WTC11 (cell line): ENCODE measurements around the gene BGN. TPM values are rescaled to one million over a fixed set of nuclear protein-coding genes. Genes with fewer than 3 reads are reported as not detected.

Experiments
- ATAC-seq: fragments of 200-7000 bp; cut with Tn5 transposase; 2 replicates; pipeline ENCODE4 v1.10.0; 2021; ENCODE audit warnings: mild to moderate bottlenecking, moderate library complexity
- CTCF ChIA-PET: fragments of 300-600 bp; sonication (Branson Sonifier 250); formaldehyde crosslinking; loops from one replicate; lab custom pipeline; 2021; ENCODE audit warnings: antibody characterized with exemption; lab: Charles Lee
- POLR2A ChIA-PET: fragments of 350-600 bp; sonication (Branson Sonifier 250); formaldehyde crosslinking; loops from one replicate; lab custom pipeline; 2021; ENCODE audit warnings: antibody characterized with exemption; lab: Charles Lee
- DNase-seq: peaks from one replicate; pipeline ENCODE4 v3.0.0; 2021; ENCODE audit warnings: low spot score
- H3K27ac Mint-ChIP-seq: 2 replicates; pipeline ENCODE4 v1.8.0; 2021; ENCODE audit warnings: mixed read lengths
- H3K27me3 Mint-ChIP-seq: 2 replicates; pipeline ENCODE4 v1.8.0; 2021; ENCODE audit warnings: low read depth, mild to moderate bottlenecking, moderate library complexity, mixed read lengths
- H3K36me3 Mint-ChIP-seq: 2 replicates; pipeline ENCODE4 v1.8.0; 2021; ENCODE audit warnings: mixed read lengths
- H3K4me1 Mint-ChIP-seq: 2 replicates; pipeline ENCODE4 v1.8.0; 2022; ENCODE audit warnings: mixed read lengths
- H3K4me3 Mint-ChIP-seq: 2 replicates; pipeline ENCODE4 v1.8.0; 2021; ENCODE audit warnings: mild to moderate bottlenecking, moderate library complexity, mixed read lengths
- H3K9me3 Mint-ChIP-seq: 2 replicates; pipeline ENCODE4 v1.8.0; 2021; ENCODE audit warnings: mixed read lengths
- CREM ChIP-seq: sonication (generic); formaldehyde crosslinking; IDR thresholded peaks from 2 replicates; pipeline ENCODE4 v1.8.1; 2022; ENCODE audit warnings: mild to moderate bottlenecking, missing genetic modification reagents, moderate library complexity
- ELF4 ChIP-seq: sonication (generic); formaldehyde crosslinking; IDR thresholded peaks from 2 replicates; pipeline ENCODE4 v1.8.1; 2022; ENCODE audit warnings: low read depth, mild to moderate bottlenecking, moderate library complexity, missing genetic modification reagents
- EMX1 ChIP-seq: fragments of 250-450 bp; sonication (Bioruptor Pico); IDR thresholded peaks from 2 replicates; pipeline ENCODE4 v1.8.0; 2021; ENCODE audit warnings: mild to moderate bottlenecking
- GRHL2 ChIP-seq: fragments of 250-450 bp; sonication (Bioruptor Pico); IDR thresholded peaks from 2 replicates; pipeline ENCODE4 v1.8.0; 2022; ENCODE audit warnings: mild to moderate bottlenecking, moderate library complexity; ENCODE audit not compliant: insufficient replicate concordance, severe bottlenecking
- MLX ChIP-seq: sonication (generic); formaldehyde crosslinking; IDR thresholded peaks from 2 replicates; pipeline ENCODE4 v1.8.1; 2023; ENCODE audit warnings: mild to moderate bottlenecking, missing genetic modification reagents, moderate library complexity
- MXD4 ChIP-seq: fragments of 250-450 bp; sonication (Bioruptor Pico); IDR thresholded peaks from 2 replicates; pipeline ENCODE4 v1.8.0; 2021; ENCODE audit warnings: mild to moderate bottlenecking, moderate library complexity, borderline replicate concordance
- MYBL2 ChIP-seq: sonication (generic); formaldehyde crosslinking; IDR thresholded peaks from 2 replicates; pipeline ENCODE4 v1.8.1; 2023; ENCODE audit warnings: mild to moderate bottlenecking, moderate library complexity, missing genetic modification reagents
- SMAD3 ChIP-seq: sonication (generic); formaldehyde crosslinking; IDR thresholded peaks from 2 replicates; pipeline ENCODE4 v1.8.0; 2022; ENCODE audit warnings: missing genetic modification reagents, mild to moderate bottlenecking, borderline replicate concordance
- TEAD1 ChIP-seq: sonication (generic); formaldehyde crosslinking; IDR thresholded peaks from 2 replicates; pipeline ENCODE4 v1.8.0; 2022; ENCODE audit warnings: mild to moderate bottlenecking, missing genetic modification reagents
- TP53 ChIP-seq: sonication (generic); formaldehyde crosslinking; IDR thresholded peaks from 2 replicates; pipeline ENCODE4 v1.8.1; 2023; ENCODE audit warnings: mild to moderate bottlenecking, missing genetic modification reagents
- ZMAT4 ChIP-seq: fragments of 250-450 bp; sonication (Bioruptor Pico); IDR thresholded peaks from 2 replicates; pipeline ENCODE4 v1.9.0; 2021; ENCODE audit warnings: mild to moderate bottlenecking
- ZNF317 ChIP-seq: sonication (generic); formaldehyde crosslinking; IDR thresholded peaks from 2 replicates; pipeline ENCODE4 v1.8.1; 2023; ENCODE audit warnings: low read depth, mild to moderate bottlenecking, moderate library complexity, missing genetic modification reagents, borderline replicate concordance
- ZNF396 ChIP-seq: fragments of 250-450 bp; sonication (Bioruptor Pico); IDR thresholded peaks from 2 replicates; pipeline ENCODE4 v1.8.0; 2021; ENCODE audit warnings: mild to moderate bottlenecking, moderate library complexity, borderline replicate concordance
- ZNF416 ChIP-seq: fragments of 250-450 bp; sonication (Bioruptor Pico); IDR thresholded peaks from 2 replicates; pipeline ENCODE4 v1.9.0; 2021; ENCODE audit warnings: mild to moderate bottlenecking, inconsistent platforms
- ZNF671 ChIP-seq: fragments of 250-450 bp; sonication (Bioruptor Pico); IDR thresholded peaks from 2 replicates; pipeline ENCODE4 v1.8.0; 2021; ENCODE audit warnings: mild to moderate bottlenecking
- total RNA-seq: library from RNA; stranded (reverse); gene quantifications from 3 replicates; pipeline ENCODE4 v1.2.3, GENCODE V29; 2021
- TF ChIP-seq, protein P1 (sequence below): sonication (generic); formaldehyde crosslinking; conservative IDR thresholded peaks from 2 replicates; pipeline ENCODE4 v1.8.1; 2023; ENCODE audit warnings: mild to moderate bottlenecking, low read depth, missing genetic modification reagents, moderate library complexity
- TF ChIP-seq, protein P2 (sequence below): sonication (generic); formaldehyde crosslinking; IDR thresholded peaks from 2 replicates; pipeline ENCODE4 v1.8.1; 2023; ENCODE audit warnings: mild to moderate bottlenecking, missing genetic modification reagents
- TF ChIP-seq, protein P3 (sequence below): fragments of 250-450 bp; sonication (Bioruptor Pico); IDR thresholded peaks from 2 replicates; pipeline ENCODE4 v1.8.0; 2021; ENCODE audit warnings: mild to moderate bottlenecking
- TF ChIP-seq, protein P4 (sequence below): fragments of 250-450 bp; sonication (Bioruptor Pico); IDR thresholded peaks from 2 replicates; pipeline ENCODE4 v1.9.0; 2021; ENCODE audit warnings: mild to moderate bottlenecking, borderline replicate concordance
- TF ChIP-seq, protein P5 (sequence below): sonication (generic); formaldehyde crosslinking; IDR thresholded peaks from 2 replicates; pipeline ENCODE4 v1.8.0; 2023; ENCODE audit warnings: missing genetic modification reagents, mild to moderate bottlenecking, borderline replicate concordance

The BGN gene
- total RNA-seq, 1 experiment from 2014 or later, result 1.8 TPM

- H3K4me1 Mint-ChIP-seq, result no peaks in the 10 kb centered on the region
- CTCF ChIA-PET, result interaction anchor here (0.7 to 1.8 kb wide), 2 partner anchors 13 to 19 kb away, joined by 4 to 9 read pairs; no protein-coding TSS in a partner anchor
- no peaks in the 10 kb centered on the region for H3K9me3 Mint-ChIP-seq
- no peak overlapping the region for H3K4me3 Mint-ChIP-seq
- DNase-seq, result no peak
- no peak for ATAC-seq
- POLR2A ChIA-PET, result no interaction called here
- no peak for TF ChIP-seq MLX
- TF ChIP-seq, protein P1, sequence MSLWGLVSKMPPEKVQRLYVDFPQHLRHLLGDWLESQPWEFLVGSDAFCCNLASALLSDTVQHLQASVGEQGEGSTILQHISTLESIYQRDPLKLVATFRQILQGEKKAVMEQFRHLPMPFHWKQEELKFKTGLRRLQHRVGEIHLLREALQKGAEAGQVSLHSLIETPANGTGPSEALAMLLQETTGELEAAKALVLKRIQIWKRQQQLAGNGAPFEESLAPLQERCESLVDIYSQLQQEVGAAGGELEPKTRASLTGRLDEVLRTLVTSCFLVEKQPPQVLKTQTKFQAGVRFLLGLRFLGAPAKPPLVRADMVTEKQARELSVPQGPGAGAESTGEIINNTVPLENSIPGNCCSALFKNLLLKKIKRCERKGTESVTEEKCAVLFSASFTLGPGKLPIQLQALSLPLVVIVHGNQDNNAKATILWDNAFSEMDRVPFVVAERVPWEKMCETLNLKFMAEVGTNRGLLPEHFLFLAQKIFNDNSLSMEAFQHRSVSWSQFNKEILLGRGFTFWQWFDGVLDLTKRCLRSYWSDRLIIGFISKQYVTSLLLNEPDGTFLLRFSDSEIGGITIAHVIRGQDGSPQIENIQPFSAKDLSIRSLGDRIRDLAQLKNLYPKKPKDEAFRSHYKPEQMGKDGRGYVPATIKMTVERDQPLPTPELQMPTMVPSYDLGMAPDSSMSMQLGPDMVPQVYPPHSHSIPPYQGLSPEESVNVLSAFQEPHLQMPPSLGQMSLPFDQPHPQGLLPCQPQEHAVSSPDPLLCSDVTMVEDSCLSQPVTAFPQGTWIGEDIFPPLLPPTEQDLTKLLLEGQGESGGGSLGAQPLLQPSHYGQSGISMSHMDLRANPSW, result no peak
- no peak for TF ChIP-seq ZNF671 (CRISPR knock-in tag)
- no peak for TF ChIP-seq ZNF416 (CRISPR knock-in tag)
- TF ChIP-seq, protein P2, sequence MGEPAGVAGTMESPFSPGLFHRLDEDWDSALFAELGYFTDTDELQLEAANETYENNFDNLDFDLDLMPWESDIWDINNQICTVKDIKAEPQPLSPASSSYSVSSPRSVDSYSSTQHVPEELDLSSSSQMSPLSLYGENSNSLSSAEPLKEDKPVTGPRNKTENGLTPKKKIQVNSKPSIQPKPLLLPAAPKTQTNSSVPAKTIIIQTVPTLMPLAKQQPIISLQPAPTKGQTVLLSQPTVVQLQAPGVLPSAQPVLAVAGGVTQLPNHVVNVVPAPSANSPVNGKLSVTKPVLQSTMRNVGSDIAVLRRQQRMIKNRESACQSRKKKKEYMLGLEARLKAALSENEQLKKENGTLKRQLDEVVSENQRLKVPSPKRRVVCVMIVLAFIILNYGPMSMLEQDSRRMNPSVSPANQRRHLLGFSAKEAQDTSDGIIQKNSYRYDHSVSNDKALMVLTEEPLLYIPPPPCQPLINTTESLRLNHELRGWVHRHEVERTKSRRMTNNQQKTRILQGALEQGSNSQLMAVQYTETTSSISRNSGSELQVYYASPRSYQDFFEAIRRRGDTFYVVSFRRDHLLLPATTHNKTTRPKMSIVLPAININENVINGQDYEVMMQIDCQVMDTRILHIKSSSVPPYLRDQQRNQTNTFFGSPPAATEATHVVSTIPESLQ, result no peak
- no peak for TF ChIP-seq ZNF396 (CRISPR knock-in tag)
- TF ChIP-seq CREM (CRISPR knock-in tag), result no peak
- no peak for TF ChIP-seq SMAD3
- TF ChIP-seq, protein P3, sequence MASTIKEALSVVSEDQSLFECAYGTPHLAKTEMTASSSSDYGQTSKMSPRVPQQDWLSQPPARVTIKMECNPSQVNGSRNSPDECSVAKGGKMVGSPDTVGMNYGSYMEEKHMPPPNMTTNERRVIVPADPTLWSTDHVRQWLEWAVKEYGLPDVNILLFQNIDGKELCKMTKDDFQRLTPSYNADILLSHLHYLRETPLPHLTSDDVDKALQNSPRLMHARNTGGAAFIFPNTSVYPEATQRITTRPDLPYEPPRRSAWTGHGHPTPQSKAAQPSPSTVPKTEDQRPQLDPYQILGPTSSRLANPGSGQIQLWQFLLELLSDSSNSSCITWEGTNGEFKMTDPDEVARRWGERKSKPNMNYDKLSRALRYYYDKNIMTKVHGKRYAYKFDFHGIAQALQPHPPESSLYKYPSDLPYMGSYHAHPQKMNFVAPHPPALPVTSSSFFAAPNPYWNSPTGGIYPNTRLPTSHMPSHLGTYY (CRISPR knock-in tag), result no peak
- no peak for TF ChIP-seq ELF4 (CRISPR knock-in tag)
- no peak for TF ChIP-seq MXD4
- TF ChIP-seq MYBL2 (CRISPR knock-in tag), result no peak
- TF ChIP-seq ZNF317, result no peak
- TF ChIP-seq TP53, result no peak
- no peak for TF ChIP-seq EMX1
- H3K27me3 Mint-ChIP-seq, result no peaks in the 10 kb centered on the region; the same call in 1 of the 2 replicates
- H3K27ac Mint-ChIP-seq, result no peak overlapping the region
- H3K36me3 Mint-ChIP-seq, result no peaks in the 10 kb centered on the region
Measured at GRCh38 chrX:153526801-153527200, 32.0 kb downstream of the BGN start.

GRCh38 chrX:153527208-153527607 is 32.4 kb downstream of the BGN start:
- Mint-ChIP-seq H3K4me3 (no peak overlapping the region), H3K4me1 (no peaks in the 10 kb centered on the region)
- CTCF ChIA-PET, result interaction anchor here (1.8 kb wide), 1 partner anchor 12 kb away, joined by 9 read pairs; no protein-coding TSS in a partner anchor
- TF ChIP-seq, protein P4, sequence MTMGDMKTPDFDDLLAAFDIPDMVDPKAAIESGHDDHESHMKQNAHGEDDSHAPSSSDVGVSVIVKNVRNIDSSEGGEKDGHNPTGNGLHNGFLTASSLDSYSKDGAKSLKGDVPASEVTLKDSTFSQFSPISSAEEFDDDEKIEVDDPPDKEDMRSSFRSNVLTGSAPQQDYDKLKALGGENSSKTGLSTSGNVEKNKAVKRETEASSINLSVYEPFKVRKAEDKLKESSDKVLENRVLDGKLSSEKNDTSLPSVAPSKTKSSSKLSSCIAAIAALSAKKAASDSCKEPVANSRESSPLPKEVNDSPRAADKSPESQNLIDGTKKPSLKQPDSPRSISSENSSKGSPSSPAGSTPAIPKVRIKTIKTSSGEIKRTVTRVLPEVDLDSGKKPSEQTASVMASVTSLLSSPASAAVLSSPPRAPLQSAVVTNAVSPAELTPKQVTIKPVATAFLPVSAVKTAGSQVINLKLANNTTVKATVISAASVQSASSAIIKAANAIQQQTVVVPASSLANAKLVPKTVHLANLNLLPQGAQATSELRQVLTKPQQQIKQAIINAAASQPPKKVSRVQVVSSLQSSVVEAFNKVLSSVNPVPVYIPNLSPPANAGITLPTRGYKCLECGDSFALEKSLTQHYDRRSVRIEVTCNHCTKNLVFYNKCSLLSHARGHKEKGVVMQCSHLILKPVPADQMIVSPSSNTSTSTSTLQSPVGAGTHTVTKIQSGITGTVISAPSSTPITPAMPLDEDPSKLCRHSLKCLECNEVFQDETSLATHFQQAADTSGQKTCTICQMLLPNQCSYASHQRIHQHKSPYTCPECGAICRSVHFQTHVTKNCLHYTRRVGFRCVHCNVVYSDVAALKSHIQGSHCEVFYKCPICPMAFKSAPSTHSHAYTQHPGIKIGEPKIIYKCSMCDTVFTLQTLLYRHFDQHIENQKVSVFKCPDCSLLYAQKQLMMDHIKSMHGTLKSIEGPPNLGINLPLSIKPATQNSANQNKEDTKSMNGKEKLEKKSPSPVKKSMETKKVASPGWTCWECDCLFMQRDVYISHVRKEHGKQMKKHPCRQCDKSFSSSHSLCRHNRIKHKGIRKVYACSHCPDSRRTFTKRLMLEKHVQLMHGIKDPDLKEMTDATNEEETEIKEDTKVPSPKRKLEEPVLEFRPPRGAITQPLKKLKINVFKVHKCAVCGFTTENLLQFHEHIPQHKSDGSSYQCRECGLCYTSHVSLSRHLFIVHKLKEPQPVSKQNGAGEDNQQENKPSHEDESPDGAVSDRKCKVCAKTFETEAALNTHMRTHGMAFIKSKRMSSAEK (CRISPR knock-in tag), result no peak
- TF ChIP-seq MYBL2 (CRISPR knock-in tag) (no peak), ZMAT4 (CRISPR knock-in tag) (no peak), TEAD1 (CRISPR knock-in tag) (no peak), EMX1 (no peak), GRHL2 (no peak)
- TF ChIP-seq, protein P5, sequence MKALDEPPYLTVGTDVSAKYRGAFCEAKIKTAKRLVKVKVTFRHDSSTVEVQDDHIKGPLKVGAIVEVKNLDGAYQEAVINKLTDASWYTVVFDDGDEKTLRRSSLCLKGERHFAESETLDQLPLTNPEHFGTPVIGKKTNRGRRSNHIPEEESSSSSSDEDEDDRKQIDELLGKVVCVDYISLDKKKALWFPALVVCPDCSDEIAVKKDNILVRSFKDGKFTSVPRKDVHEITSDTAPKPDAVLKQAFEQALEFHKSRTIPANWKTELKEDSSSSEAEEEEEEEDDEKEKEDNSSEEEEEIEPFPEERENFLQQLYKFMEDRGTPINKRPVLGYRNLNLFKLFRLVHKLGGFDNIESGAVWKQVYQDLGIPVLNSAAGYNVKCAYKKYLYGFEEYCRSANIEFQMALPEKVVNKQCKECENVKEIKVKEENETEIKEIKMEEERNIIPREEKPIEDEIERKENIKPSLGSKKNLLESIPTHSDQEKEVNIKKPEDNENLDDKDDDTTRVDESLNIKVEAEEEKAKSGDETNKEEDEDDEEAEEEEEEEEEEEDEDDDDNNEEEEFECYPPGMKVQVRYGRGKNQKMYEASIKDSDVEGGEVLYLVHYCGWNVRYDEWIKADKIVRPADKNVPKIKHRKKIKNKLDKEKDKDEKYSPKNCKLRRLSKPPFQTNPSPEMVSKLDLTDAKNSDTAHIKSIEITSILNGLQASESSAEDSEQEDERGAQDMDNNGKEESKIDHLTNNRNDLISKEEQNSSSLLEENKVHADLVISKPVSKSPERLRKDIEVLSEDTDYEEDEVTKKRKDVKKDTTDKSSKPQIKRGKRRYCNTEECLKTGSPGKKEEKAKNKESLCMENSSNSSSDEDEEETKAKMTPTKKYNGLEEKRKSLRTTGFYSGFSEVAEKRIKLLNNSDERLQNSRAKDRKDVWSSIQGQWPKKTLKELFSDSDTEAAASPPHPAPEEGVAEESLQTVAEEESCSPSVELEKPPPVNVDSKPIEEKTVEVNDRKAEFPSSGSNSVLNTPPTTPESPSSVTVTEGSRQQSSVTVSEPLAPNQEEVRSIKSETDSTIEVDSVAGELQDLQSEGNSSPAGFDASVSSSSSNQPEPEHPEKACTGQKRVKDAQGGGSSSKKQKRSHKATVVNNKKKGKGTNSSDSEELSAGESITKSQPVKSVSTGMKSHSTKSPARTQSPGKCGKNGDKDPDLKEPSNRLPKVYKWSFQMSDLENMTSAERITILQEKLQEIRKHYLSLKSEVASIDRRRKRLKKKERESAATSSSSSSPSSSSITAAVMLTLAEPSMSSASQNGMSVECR (CRISPR knock-in tag), result no peak

More at GRCh38 chrX:153527208-153527607, 32.4 kb downstream of the BGN start:
- no peak overlapping the region for H3K27ac Mint-ChIP-seq
- no peaks in the 10 kb centered on the region for H3K27me3 Mint-ChIP-seq
- no peak for DNase-seq
- POLR2A ChIA-PET, result no interaction called here
- H3K36me3 Mint-ChIP-seq, result no peaks in the 10 kb centered on the region
- no peak for ATAC-seq
- no peaks in the 10 kb centered on the region for H3K9me3 Mint-ChIP-seq
